Measurements from ENCODE around the gene PLAGL2. TPM values are rescaled to one million over a fixed set of nuclear protein-coding genes. Genes with fewer than 3 reads are reported as not detected.

Gene PLAGL2
- total and polyA plus RNA-seq, 9 of the 15 experiments (the other 6 are each of a cell fraction or from before 2014, with no cell fraction given) = 3.1 to 24.3 (median 6.4) TPM

DNA sequence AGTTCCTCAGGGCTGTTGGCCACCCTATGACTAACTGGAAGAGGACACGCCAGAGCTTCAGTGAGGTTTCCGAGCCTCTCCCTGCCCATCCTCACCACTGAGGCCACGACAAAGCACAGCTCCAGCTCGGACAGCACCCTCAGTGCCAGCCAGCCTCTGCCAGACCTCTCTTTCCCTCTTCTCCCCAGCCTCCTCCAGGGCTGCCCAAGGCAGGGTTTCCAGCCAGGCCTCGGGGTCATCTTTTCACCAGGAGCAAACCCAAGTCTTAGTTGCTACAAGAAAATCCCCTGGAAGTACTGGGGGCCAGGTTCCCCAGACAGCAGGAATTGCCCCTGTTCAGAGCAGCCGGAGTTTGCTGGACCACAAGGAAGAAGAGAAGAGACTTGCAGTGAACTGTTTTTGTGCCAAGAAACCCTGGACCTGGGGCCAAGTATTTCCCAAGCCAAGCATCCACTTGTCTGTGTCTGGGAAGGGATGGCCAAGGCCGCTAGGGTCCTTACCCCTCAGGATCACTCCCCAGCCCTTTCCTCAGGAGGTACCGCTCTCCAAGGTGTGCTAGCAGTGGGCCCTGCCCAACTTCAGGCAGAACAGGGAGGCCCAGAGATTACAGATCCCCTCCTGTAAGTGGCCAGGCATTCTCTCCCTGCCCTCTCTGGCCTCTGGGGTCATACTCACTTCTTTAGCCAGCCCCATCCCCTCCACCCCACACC, 41.6 kb downstream of the PLAGL2 start:
- FAIRE-seq (no peak), DNase-seq (ENCODE audit: extremely low read depth in 1 of 4, low spot score in 3 of 4) (no peak), ATAC-seq (no peak; the same call in 2 of the 3 replicates)
- BruUV-seq (replicated peaks) = no TSS peak
- Histone ChIP-seq H3K36me3 (ENCODE audit: control insufficient read depth, insufficient read depth, low read length) (peaks cover 51% of the 10 kb centered on the region), H3K4me3 (no peak overlapping the region), H3K27ac (ENCODE audit: extremely low read depth, low read depth, low read length) (no peak overlapping the region), H3K9ac (ENCODE audit: insufficient read depth in 1 of 2, low read depth in 2 of 2, low read length in 2 of 2) (0 out of 4 replicates have a peak overlapping the region, but pooled peaks of 1 of the 2 experiments have one; percentile 11), H3K27me3 (ENCODE audit: control insufficient read depth in 2 of 2, insufficient read depth in 2 of 2, low read length in 2 of 2) (no peaks in the 10 kb centered on the region), H3K4me1 (replicated peaks in 1 of 2; ENCODE audit: control insufficient read depth in 2 of 2, insufficient read depth in 2 of 2, low read length in 2 of 2) (peaks cover 0 to 7% of the 10 kb centered on the region in 2 experiments; a peak in 1 of 5 replicates), H3K9me1 (ENCODE audit: control insufficient read depth, insufficient read depth, low read length) (no peaks in the 10 kb centered on the region), H3K79me2 (ENCODE audit: control insufficient read depth, insufficient read depth, low read length) (no peaks in the 10 kb centered on the region), H4K20me1 (replicated peaks; ENCODE audit: control insufficient read depth, insufficient read depth, low read length) (no peaks in the 10 kb centered on the region), H2AFZ (ENCODE audit: low read depth, low read length) (no peak overlapping the region), H3K9me3 (replicated peaks; ENCODE audit: control insufficient read depth, insufficient read depth, low read depth, low read length) (no peaks in the 10 kb centered on the region), H3K4me2 (ENCODE audit: insufficient read depth, low read length) (no peak overlapping the region)
- POLR2A ChIA-PET = no interaction called here
- WGBS (ENCODE audit: insufficient coverage, low coverage, missing lambda C conversion rate) = 87% methylated on average over 8 of the region's 8 CpGs
- TF ChIP-seq E2F8 (IDR thresholded peaks at IDR 0.05; ENCODE audit: low read depth, partially characterized antibody) (no peak), ZNF140 (CRISPR knock-in tag; IDR thresholded peaks at IDR 0.05) (no peak), HOXB6 (CRISPR knock-in tag; IDR thresholded peaks at IDR 0.05; ENCODE audit: borderline replicate concordance) (no peak), RCOR1 (IDR thresholded peaks at IDR 0.05; ENCODE audit: borderline replicate concordance in 1 of 2, low read depth in 2 of 2, low read length in 2 of 2) (no peak), NRF1 (conservative IDR thresholded peaks at IDR 0.05 in 1 of 2, IDR thresholded peaks at IDR 0.05 in 1 of 2) (no peak), MCM5 (IDR thresholded peaks at IDR 0.05; ENCODE audit: low read depth) (no peak), ZNF143 (CRISPR knock-in tag; IDR thresholded peaks at IDR 0.05) (no peak), ARID3A (IDR thresholded peaks at IDR 0.05; ENCODE audit: borderline replicate concordance, low read depth, low read length) (no peak), SMC3 (conservative IDR thresholded peaks at IDR 0.05; ENCODE audit: insufficient read depth, low read depth, low read length) (no peak)
- intact Hi-C loops (cut with micrococcal nuclease) (no loop called here), in situ Hi-C loops (cut with MboI) (loop anchor here (25.0 kb wide), 1 partner anchor 496 kb away; the partner anchor contains the start of gene C20orf203)
- CTCF ChIA-PET (ENCODE audit: low intra/inter-chr PET ratio) = no interaction called here
